HFF-Myc (cell line): ENCODE data around the gene PARN.
"Not testable (repeated sequence)": the region's sequence is repeated elsewhere in the genome, so short reads cannot be mapped to it uniquely, and the experiment has no call there.

ENCODE experiments used
- DNase-seq: peaks from one replicate; pipeline ENCODE4 v3.0.0-alpha.2; 2011; ENCODE audit warnings: low read depth; ENCODE audit errors: extremely low read depth
- H3K4me3 ChIP-seq: replicated peaks from 2 replicates; pipeline ENCODE4 v1.5.1; 2011; ENCODE audit warnings: low read depth, mild to moderate bottlenecking, control low read depth, low read length
- CTCF ChIP-seq: IDR thresholded peaks from 2 replicates; pipeline ENCODE4 v1.5.1; 2012; ENCODE audit warnings: mild to moderate bottlenecking, low read depth, low read length, control low read depth; ENCODE audit errors: missing control alignments

Gene PARN

GRCh38 chr16:14548933-14549788 lies 80.9 kb downstream of the PARN start:
- H3K4me3 ChIP-seq: no peak overlapping the region
- DNase-seq: no peak
- TF ChIP-seq CTCF: no peak

- DNase-seq: no peak
- H3K4me3 ChIP-seq: no peak overlapping the region
- TF ChIP-seq CTCF: no peak
These were observed 84.6 kb downstream of the PARN start for GRCh38 chr16:14545346-14545884.

- not testable (repeated sequence) for H3K4me3 ChIP-seq, DNase-seq
These were observed 85.2 kb downstream of the PARN start for GRCh38 chr16:14544846-14545245.

- no peak overlapping the region for H3K4me3 ChIP-seq
- no peak for TF ChIP-seq CTCF
- DNase-seq: no peak
These were observed 90.4 kb downstream of the PARN start for GRCh38 chr16:14539631-14540030.

GRCh38 chr16:14539156-14539555 lies 90.9 kb downstream of the PARN start:
- TF ChIP-seq CTCF: no peak
- no peak for DNase-seq
- H3K4me3 ChIP-seq: no peak overlapping the region

GRCh38 chr16:14538604-14539003 lies 91.5 kb downstream of the PARN start:
- TF ChIP-seq CTCF: no peak
- no peak overlapping the region for H3K4me3 ChIP-seq
- DNase-seq: no peak

- no peak overlapping the region for H3K4me3 ChIP-seq
- TF ChIP-seq CTCF: no peak
- DNase-seq: no peak
These were observed 98.4 kb downstream of the PARN start for GRCh38 chr16:14531613-14532012.
